Measurements from ENCODE around the gene FBRSL1.
"Not testable (repeated sequence)": the region's sequence is repeated elsewhere in the genome, so short reads cannot be mapped to it uniquely, and the experiment has no call there.

The FBRSL1 gene

DNA sequence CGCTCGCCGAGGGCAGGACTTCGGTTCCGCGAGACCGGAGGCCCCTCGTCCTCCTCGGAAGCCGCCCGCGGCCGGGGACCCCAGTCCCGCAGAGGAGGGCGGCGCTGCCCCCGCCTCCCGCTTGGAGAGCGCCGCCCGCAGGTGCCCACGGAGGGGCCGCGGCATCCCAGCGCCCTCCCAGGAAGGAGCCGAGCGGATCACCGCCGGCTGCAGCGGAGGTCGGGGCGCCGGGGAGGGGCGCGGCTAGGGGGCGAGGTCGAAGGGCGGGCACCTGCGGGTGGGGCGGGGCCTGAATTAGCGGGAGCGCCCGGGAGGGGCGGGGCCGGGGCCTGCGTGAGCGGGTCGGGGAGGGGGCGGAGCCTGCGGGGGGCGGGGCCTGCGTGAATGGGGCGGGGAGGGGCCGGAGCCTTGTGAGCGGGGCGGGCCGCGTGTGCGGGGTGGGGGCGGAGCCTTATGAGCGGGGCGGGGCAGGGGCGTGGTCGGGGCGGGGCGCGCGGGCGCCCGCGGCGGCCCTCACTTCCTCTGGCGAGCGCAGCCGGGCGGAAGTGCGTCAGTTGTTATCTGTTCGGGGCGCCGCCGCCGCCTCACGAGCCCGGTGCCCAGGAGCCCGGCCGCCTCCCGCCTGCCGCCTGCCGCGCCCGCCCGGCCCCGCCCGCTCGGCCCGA, at the start of gene FBRSL1:
Gene FBRSL1, plus strand, starts transcription at position 550 of the 665 bp plus-strand sequence.
- DNase-seq = peak; percentile 89

DNA sequence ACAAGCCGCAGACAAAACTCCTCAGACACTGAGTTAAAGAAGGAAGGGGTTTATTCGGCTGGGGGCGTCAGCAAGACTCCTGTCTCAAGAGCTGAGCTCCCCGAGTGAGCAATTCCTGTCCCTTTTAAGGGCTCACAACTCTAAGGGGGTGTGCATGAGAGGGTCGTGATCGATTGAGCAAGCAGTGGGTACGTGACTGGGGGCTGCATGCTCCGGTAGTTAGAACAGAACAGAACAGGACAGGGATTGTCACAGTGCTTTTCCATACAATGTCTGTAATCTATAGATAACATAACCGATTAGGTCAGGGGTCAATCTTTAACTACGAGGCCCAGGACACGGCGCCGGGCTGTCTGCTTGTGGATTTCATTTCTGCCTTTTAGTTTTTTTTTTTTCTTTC, 49.5 kb upstream of the FBRSL1 start:
- DNase-seq = not testable (repeated sequence)

DNA sequence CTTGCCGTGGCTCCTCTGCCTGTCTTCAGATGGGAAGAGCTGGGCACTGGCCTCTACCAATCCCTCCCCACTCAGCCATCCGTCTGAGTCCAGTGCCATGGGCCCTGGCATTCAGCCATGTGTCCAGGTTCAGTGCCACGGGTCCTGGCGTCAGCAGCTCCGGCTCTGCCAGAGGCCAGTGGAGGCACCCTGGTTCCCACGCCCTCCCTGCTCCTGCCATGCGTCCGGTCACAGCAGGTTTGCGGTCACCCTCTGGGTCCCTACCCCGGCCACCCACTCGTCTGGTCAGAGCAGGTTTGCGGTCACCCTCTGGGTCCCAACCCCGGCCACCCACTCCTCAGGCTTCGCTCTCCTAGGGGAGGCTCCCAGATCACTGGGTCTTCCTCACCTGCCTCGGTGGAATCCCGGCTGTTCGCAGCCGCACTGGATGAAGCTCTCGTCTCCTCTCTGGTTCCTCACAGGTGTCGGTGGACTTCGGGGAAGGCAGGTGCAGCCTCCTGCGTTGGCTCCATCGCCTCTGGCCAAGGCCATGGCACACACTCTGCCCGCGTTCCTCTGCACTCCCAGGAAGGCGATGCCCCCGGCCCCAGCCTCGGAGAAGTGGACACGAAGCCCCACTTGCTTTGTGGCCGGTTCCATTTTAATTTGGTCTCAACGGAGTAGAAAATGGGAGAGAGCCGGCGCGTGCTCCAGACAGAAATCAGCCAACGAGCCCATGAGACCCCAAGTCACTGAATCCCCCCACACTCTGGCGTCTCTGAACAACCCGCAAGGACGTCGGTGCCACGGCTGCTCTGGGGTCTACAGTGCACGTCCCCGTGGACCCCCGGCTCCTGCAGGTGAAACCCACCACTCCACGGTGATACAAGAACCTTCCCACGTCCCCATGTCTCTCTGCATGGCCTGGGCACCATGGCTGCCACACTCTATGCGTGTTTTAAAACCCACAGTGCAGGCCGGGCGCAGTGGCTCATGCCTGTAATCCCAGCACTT, 47.8 kb upstream of the FBRSL1 start:
- DNase-seq = no peak

DNA sequence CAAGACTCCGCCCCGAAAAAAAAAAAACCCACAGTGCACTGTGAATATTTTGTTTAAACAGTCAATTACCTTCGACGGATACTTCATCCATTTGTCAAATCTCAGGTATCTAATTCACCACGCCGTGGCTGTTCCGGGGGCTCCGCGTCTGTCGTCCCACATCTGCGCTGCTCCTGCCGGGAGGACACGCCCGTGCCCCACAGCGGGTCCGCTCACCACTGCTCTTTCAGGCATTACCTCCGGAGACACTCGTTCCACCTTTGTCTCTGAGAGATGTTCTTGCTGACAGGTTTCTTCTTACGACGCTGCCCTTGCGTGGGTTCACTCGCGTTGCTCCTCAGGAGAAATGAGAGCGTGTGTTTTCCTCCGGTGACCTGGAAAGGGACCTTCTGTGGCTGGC, 46.9 kb upstream of the FBRSL1 start:
- DNase-seq = no peak

DNA sequence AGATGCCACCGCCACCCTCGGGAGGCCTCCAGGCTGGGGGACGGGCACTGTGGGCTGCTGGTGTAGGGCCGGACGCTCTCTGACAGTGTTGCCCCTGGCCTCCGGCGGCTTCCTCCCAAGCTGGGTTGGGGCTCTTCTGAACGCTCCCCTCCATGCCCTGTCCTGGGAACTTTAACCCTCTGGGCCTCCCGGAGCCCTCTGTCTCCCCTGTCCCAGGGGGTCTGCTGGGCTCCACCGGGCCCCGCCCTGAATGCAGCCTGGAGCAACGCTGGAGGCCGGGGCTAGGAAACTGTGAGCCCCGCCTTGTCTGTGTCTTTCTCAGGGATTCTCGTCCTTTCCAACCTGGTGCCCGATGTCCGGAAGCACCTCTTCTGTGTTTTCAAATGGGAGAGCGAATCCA, 45.7 kb upstream of the FBRSL1 start:
- DNase-seq = no peak

DNA sequence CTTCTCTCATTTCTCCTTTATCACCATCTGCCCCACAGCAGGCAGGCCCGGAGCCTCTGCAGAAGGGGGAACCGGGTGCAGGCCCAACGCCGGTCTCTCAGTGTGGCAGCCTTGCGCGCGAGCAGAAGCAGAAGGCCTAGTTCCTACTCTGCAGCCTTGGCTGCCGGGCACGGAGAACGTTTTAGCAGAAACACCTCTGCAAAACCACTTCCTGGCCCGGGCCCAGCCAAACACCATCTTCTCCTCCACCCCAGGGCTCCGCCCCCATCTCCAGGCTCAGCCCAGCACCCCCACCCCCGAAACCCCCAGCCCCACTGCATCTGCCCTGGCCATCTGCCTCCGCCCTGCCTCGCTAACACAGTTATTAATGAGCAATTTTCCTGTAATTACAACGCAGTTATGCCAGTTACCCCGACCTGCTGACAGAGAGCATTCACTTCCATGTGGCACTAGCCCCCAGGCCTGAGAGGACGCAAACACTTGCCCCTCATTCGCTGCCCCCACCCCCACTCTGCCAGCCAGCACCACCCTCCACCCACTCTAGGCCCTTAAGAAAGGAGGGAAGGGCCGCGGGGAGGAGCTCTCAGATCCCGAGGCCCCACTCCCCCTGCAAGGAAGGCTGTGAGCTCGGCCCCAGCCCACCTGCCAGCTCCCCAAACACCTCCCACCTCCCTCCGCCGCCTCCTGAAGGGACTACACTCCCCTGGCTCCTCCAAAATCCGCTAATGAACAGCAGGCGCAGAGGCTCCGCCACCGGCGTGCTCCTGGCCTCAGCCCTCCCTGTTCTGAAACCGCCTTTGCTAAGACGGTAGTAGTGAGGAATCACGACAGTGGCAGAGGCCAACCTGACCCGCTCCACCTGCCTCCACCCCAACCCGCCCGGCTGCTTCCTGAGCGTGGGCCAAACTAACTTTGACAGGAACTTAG, 44.7 kb upstream of the FBRSL1 start:
- DNase-seq = peak; percentile 84

DNA sequence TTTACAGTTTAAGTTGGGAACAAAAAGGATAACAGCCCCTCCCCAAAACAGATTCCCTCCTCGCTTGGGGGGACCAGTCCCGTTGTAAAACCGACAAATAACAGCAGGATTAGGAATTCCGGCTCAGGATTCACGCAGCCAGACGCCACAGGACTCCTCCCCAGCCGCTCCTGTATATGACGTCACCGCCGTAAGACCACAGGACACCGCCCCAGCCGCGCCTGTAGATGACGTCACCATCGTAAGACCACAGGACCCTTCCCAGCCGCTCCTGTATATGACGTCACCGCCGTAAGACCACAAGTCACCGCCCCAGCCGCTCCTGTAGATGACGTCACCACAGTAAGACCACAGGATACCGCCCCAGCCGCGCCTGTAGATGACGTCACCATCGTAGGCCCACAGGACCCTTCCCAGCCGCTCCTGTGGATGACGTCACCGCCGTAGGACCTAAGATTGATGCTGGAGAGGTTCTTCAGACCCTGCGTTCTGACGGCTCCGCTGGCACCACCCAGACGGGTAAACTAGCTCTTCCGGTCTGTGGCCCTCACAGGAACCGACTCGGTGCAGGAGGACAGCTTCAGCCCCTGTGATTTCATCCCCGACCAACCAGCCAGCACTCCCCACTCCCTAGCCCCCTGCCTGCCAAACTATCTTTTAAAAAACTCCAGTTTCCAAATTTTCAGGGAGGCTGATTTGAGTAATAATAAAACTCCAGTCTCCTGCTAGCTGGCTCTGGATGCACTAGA, 43.9 kb upstream of the FBRSL1 start:
- peak; percentile 74 for DNase-seq

DNA sequence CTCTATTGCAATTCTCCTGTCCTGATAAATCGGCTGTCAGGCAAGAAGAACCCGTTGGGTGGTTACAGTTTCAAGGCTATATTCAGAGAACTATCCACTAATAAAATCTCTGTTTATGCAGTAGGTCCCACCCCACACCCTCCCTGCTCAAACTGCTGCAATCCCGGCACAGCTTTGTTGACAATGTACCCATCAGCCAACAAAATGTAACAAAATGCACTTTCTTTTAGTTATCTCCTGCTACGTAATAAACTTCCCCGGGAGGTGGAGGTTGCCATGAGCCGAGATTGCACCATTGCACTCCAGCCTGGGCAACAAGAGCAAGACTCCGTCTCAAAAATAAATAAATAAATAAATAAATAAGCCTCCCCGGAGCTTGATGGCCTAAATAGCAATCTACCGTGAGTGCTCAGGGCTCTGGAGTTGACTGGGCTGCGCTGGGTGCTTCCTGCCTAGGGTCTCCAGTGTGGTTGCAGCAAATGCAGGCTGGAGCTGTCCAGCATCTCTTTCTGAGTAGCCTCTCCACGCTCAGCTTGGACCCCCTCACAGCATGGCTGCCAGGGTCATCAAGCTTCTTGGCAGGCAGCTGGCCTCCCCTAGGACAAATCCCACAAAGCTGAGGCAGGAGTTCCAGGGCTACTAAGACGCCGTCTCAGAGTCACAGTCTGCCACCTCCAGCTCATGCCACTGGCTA, 43.2 kb upstream of the FBRSL1 start:
- DNase-seq = no peak

DNA sequence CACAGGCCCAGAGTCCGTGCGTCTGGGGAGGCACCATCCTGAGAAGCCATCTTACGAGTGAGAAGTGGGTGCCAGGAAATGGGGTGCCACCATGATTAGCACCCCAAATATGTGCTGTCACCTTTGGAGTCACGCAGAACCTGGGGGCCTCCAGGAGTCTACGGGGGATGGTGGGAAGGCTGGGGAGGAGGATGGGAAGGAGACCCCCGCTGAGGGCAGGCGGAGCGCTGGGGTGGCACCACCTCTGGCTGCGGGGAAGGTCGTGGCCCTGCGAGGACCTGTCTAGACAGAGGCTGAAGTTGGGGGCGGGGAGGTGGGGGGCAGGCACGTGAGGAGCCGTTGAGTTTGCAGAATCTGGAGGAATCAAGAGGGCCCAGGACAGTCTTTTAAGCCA, 42.6 kb upstream of the FBRSL1 start:
- DNase-seq = no peak

DNA sequence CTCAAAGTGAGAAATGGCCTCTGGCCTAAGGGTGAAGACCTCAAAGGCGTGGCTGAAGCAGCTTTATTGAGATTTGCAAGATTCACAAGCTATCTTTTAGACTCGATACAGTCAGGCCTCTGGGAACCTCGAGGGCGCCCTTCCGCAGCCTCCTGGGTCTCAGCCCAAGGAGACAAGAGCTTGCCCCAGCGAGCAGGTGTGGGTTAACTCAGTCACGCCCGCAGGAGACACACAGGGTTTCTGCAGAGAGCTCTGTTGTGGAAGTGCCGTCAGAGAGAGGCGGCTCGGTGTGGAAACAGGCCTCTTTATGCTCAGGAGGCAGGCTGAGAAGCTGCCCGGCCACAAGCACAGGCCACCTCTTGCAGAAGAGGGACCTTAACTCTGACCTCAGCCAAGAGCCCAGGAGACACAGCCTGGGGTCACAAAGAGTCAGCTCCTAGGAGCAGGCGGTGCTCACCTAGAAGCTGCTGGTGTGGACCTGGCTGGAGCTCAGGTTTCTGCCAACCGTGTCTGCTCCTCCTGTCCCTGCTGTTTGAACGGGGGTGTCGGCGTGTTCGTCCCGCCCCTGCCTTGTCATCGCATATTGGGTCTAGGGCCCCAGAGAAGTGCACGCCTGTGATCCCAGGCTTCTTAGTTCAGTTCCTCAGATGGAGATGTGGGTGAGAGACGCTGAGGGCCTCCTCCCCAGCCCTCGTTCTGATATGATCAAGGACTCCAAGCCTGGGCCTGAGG, 42.1 kb upstream of the FBRSL1 start:
- no peak for DNase-seq

DNA sequence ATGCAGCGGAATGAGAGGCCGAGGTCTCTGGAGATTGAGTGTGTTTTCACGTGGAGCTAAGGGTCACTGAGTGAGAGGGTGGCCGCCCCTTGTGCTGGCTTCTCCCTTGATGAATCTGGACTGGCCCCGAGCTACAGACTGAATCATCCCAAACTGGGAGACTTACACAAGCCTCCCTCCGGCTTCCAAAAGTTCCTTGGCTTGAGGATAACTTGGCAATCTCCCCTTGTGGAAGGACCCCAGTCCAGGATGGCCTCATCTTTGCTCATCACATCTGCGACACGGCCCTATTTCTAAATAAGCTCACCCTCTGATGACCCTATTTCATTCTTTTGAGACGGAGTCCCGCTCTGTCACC, 41.5 kb upstream of the FBRSL1 start:
- no peak for DNase-seq

DNA sequence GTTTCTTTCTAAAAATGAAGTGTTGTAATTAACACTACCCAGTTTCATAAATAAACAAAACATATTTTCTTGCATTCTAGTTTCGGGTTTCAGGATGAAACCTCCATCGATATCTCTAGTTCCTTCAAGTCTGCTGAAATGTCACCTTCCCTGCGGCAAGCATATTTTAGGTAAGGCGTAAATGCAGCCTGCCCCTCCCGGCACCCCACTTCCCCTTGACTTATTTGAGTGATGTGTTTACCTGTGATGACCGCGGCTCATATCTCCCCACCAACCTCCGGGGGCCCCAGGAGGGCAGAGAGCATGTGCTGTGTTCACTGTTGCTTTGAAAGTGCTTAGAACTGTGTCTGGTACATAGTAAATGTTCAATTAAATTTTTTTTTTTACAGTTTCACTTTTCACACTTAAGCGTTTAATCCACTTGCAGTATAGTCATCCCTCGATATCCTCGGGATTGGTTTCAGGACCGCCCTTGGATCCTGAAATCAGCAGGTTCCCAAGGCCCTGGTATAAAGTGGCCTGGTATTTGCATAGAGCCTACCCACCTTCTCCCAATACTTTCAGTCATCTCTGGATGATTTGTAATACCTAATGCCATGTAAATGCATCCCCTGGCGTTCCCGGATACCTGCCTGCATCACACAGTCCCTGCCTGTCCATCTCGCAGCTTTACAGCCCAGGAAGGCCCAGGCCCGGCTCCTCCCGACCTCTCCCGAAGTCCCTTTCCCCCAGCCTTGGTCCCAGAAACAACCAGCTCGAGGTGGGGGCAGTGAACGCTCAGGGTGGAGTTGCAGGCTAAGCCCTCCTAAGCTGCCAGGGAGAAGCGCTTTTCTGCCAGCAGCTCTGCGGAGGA, 40.2 kb upstream of the FBRSL1 start:
- no peak for DNase-seq

DNA sequence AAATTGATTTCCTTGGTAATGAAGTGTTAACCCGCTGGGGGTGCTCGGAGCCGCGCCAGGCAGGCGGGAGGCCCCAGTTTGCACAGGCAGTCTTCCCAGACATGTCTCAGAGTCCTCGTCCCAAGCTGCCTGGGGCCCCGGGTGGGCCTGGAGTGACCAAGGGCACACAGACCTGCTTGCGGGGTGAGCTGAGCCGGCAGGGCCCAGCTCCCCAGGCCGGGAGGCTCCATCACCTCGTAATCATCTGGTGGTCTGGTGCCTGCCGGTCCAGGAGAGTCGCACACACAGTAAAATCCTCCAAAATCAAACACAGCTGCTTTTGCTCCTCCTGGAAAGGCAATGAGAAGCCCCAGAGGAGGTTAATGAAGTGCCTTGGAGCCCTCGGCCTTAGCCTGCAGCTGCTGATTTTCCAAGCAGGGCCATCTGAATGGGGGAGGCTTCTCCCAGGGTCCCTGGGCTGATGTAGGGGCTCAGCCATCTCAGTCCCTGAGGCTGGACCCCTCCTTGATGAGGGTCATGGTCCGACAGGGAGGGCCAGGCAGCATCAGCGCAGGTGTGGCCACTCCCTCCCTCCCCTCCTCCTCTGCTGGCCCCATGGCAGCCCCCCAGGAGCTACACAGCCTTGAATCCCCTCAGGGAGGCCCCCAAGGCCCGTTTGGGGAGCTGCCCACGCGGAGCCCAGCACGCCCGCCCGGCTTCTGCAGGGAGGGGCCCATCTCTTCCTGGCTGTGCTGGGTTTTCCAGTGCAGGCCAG, 39.4 kb upstream of the FBRSL1 start:
- DNase-seq = no peak

DNA sequence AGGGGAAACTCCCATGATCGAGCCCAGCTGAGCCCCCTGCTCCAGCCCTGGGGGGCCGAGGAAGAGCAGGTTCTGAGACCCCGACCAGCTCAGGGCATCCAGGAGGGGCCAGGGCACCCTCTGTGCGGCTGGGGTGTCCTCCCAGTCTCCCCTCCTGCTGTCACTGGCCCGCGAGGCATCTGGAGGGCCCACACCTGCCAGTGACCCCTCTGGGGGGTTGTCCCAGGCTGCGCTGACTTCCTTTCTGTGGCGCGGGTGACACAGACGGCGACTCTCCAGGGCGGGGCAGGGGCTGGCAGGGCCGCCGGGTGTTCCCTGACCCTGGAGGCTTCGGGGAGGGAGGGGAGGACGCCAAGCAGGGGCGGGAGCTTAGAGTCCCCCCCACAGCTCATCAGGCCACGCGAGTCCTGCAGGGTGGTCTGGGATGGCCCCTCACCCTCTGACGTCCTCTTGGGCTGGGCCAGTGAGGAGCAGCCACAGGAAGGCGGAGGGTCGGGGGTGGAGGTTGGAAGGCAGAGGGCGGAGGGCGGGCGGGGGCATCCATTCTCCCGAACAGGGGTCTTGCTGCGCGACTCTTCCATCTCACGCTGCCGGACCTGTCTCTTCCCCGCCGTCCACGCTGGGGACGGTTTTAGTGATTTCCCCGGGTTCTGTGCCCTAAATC, 38.6 kb upstream of the FBRSL1 start:
- no peak for DNase-seq

DNA sequence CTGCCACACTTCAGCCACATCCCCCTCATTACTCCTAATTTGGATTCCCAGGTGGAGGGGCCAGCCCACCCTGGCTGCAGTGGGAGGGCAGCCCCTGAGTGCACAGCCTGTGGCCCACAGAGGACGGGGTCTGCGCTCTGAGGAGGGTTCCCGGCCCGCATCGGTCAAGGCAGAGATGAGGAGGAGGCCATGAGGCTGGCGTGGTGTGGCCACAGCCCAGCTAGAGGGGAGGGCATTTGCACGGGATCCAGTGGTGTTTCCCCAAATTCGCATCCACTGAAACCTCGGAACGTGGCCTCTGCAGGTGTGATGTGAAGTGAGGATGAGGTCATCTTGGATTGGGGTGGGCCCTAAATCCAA, 38.1 kb upstream of the FBRSL1 start:
- no peak for DNase-seq

DNA sequence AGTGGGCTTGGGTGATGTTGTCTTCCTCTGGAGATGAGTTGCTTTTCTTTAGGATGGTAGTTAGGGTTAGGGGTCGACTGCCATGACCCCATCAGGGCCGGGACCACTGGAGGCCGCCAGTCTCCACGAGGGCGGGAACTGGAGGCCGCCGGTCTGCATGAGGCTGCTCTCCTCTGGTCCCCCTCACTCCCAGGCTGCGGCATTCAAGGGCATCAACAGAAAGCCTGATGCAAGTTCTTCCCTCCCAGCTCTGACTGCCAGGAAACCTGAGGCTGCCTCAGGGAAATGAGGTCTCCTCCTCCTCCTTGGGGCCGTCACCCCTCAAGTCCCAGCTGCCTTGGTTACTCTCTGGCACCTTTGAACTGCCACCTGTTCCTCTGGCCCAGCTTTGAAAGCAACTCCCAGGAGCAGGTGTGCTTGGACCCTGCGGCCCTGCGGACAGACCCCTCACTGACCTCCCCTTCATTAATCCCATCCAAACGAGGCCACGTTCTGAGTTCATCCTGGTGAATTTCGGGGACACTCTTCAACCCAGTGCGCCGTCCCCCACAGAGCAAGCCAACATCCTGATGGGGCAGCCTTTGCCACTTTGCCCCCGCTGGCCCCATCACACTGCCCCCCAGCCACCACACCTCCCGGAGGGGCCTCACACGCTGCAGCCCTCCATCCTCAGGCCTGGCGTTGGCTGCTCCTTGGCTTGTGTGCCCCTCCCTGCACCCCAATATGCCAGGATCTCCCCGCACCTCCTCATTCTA, 37.2 kb upstream of the FBRSL1 start:
- DNase-seq = no peak

DNA sequence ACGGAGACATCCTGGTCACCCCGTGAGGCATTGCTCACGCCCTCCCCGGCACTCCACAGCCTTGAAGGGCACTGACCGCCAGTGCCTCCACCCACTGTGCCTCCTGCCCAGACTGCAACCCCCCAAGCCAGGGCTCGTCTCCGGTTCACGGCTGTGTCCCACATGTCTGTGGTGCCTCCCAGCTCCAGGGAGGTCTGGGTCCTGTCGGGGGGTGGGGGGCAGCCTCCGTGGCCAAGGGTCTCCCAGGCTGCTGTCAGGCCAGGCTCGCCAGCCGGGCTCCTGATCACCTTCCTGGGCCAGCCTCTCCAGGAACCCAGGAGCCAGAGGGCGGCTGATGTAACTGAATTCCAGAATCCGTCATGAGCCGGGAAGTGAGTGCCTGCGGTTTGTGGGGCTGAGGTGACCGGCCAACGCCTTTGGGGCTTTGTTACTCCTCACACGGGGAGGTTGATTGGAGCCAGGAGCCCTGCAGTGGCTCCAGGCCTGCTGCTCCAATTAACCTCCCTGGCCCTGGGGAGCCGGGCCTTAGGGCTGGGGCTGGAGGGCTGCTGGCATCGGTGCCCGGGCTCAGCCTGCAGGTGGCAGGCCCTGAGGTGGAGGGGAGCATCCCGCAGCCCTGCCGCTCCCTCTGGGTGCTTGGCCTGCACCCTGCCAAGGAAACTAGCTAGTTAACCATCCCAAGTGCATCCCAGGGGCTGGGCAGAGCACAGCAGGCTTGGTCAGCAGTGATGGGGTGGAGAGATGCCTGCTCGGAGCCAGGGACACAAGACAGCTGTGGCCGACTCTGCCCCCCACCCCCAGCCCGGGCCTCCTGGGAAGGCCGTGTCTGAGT, 36.4 kb upstream of the FBRSL1 start:
- DNase-seq = no peak

All from activated naive CD4-positive, alpha-beta T cell treated with Interleukin-2 at 50 U/mL for 16 hours (primary cell).